HFFc6 (cell line): ENCODE data around the gene PCGF2. TPM values are rescaled to one million over a fixed set of nuclear protein-coding genes. Genes with fewer than 3 reads are reported as not detected.
A peak's percentile ranks its signal among the peaks of the same experiment; 100 is the strongest.

Experiments used
- DNase-seq: peaks from one replicate; pipeline ENCODE4 v3.0.0-alpha.2; 2018
- H3K27ac Mint-ChIP-seq: 2 replicates; pipeline ENCODE4 v1.8.0; 2020; ENCODE audit warnings: mild to moderate bottlenecking, mixed read lengths
- H3K27me3 Mint-ChIP-seq: 2 replicates; pipeline ENCODE4 v1.8.0; 2021; ENCODE audit warnings: mild to moderate bottlenecking, moderate library complexity, mixed read lengths; ENCODE audit not compliant: insufficient read depth
- H3K36me3 Mint-ChIP-seq: 2 replicates; pipeline ENCODE4 v1.8.0; 2021; ENCODE audit warnings: low read depth, mixed read lengths
- H3K4me1 Mint-ChIP-seq: 2 replicates; pipeline ENCODE4 v1.8.0; 2020; ENCODE audit warnings: low read depth, mixed read lengths
- H3K4me3 Mint-ChIP-seq: 2 replicates; pipeline ENCODE4 v1.8.0; 2020; ENCODE audit warnings: mild to moderate bottlenecking, moderate library complexity, mixed read lengths
- H3K9me3 Mint-ChIP-seq: 2 replicates; pipeline ENCODE4 v1.8.0; 2020; ENCODE audit warnings: mild to moderate bottlenecking, mixed read lengths
- CTCF ChIP-seq: fragments of 200-600 bp; sonication (generic); IDR thresholded peaks from 2 replicates; pipeline ENCODE4 v1.5.0; 2021; ENCODE audit warnings: antibody characterized with exemption, mild to moderate bottlenecking
- total RNA-seq, 6 experiments: library from RNA; stranded (reverse); fragmentation: NEBNext Ultra II Directional; extraction: Animal tissue kit (Norgen Biotek cat#: 25700); gene quantifications; 2 replicates in 1 of 6; 3 replicates in 5 of 6; pipeline ENCODE4 v1.2.3, GENCODE V29; 2021

Gene PCGF2
- total RNA-seq, 6 experiments from 2014 or later: 59.7 to 73.5 (median 69.0) TPM

- no peak for TF ChIP-seq CTCF
- no peaks in the 10 kb centered on the region for H3K9me3 Mint-ChIP-seq
- H3K4me1 Mint-ChIP-seq: peaks cover 57% of the 10 kb centered on the region
- no peak overlapping the region; the same call in 1 of the 2 replicates for H3K4me3 Mint-ChIP-seq
- H3K36me3 Mint-ChIP-seq: peaks cover 11% of the 10 kb centered on the region
- H3K27ac Mint-ChIP-seq: peak overlapping the region; percentile 94
- DNase-seq: peak; percentile 88
- peaks cover 2% of the 10 kb centered on the region for H3K27me3 Mint-ChIP-seq
Measured at GRCh38 chr17:38742411-38743308, 5.5 kb downstream of the PCGF2 start.

GRCh38 chr17:38741921-38742410, 6.2 kb downstream of the PCGF2 start:
- Mint-ChIP-seq H3K4me1 (peaks cover 57% of the 10 kb centered on the region), H3K27ac (peak overlapping the region; percentile 94), H3K27me3 (peaks cover 2% of the 10 kb centered on the region), H3K36me3 (peaks cover 11% of the 10 kb centered on the region), H3K4me3 (no peak overlapping the region), H3K9me3 (no peaks in the 10 kb centered on the region)
- no peak for DNase-seq
- no peak for TF ChIP-seq CTCF

GRCh38 chr17:38741461-38741860, 6.7 kb downstream of the PCGF2 start:
- Mint-ChIP-seq H3K4me1 (peaks cover 53% of the 10 kb centered on the region), H3K9me3 (no peaks in the 10 kb centered on the region), H3K4me3 (no peak overlapping the region), H3K27ac (peak overlapping the region; percentile 94), H3K36me3 (peaks cover 11% of the 10 kb centered on the region), H3K27me3 (peaks cover 2% of the 10 kb centered on the region)
- TF ChIP-seq CTCF: no peak
- no peak for DNase-seq

- peaks cover 4% of the 10 kb centered on the region for H3K27me3 Mint-ChIP-seq
- H3K27ac Mint-ChIP-seq: peak overlapping the region; percentile 94; the same call in 1 of the 2 replicates
- H3K4me1 Mint-ChIP-seq: peaks cover 46% of the 10 kb centered on the region
- H3K4me3 Mint-ChIP-seq: no peak overlapping the region
- no peak for TF ChIP-seq CTCF
- no peak for DNase-seq
- peaks cover 11% of the 10 kb centered on the region for H3K36me3 Mint-ChIP-seq
- H3K9me3 Mint-ChIP-seq: no peaks in the 10 kb centered on the region
Measured at GRCh38 chr17:38740806-38741205, 7.3 kb downstream of the PCGF2 start.

- peaks cover 11% of the 10 kb centered on the region for H3K36me3 Mint-ChIP-seq
- no peaks in the 10 kb centered on the region for H3K9me3 Mint-ChIP-seq
- peaks cover 6% of the 10 kb centered on the region for H3K27me3 Mint-ChIP-seq
- no peak overlapping the region for H3K27ac Mint-ChIP-seq
- H3K4me3 Mint-ChIP-seq: no peak overlapping the region
- no peak for TF ChIP-seq CTCF
- no peak for DNase-seq
- peaks cover 41% of the 10 kb centered on the region for H3K4me1 Mint-ChIP-seq
Measured at GRCh38 chr17:38740044-38740443, 8.1 kb downstream of the PCGF2 start.
